Measurements from ENCODE around the gene TBXAS1. TPM values are rescaled to one million over a fixed set of nuclear protein-coding genes. Genes with fewer than 3 reads are reported as not detected.

The TBXAS1 gene
- total RNA-seq, 2 experiments from 2014 or later = 5.5 to 6.0 TPM

- no peaks in the 10 kb centered on the region for H3K4me1 ChIP-seq (ENCODE audit: insufficient read depth, low read length)
- intact Hi-C loops (cut with DNase I, micrococcal nuclease) = no loop called here
- no peaks in the 10 kb centered on the region for H3K27me3 Mint-ChIP-seq
- H3K4me1 Mint-ChIP-seq (ENCODE audit: low read depth) = no peaks in the 10 kb centered on the region
- ATAC-seq (ENCODE audit: poor library complexity) (no peak), DNase-seq (no peak)
- no peaks in the 10 kb centered on the region for H3K27me3 ChIP-seq (ENCODE audit: control insufficient read depth in 1 of 2, insufficient read depth in 2 of 2, low read length in 2 of 2)
- TF ChIP-seq CTCF (IDR thresholded peaks at IDR 0.05) = no peak
- no peak overlapping the region for H3K27ac Mint-ChIP-seq
- H3K9me3 Mint-ChIP-seq = no peaks in the 10 kb centered on the region
- POLR2A ChIA-PET = interaction anchor here (0.9 kb wide), 1 partner anchor 11 kb away, joined by 3 read pairs; no protein-coding TSS in a partner anchor
- H3K4me3 Mint-ChIP-seq = no peak overlapping the region
- H3K36me3 Mint-ChIP-seq (ENCODE audit: low read depth) = peaks cover 70% of the 10 kb centered on the region
- peaks cover 63% of the 10 kb centered on the region for H3K36me3 ChIP-seq (ENCODE audit: insufficient read depth, low read length)
- CTCF ChIA-PET = no interaction called here
- no peak overlapping the region for H3K4me3 ChIP-seq (ENCODE audit: low read length)
- no peak overlapping the region for H3K27ac ChIP-seq (ENCODE audit: low read depth in 1 of 2, low read length in 2 of 2)
- H3K9me3 ChIP-seq (ENCODE audit: control insufficient read depth in 1 of 2, insufficient read depth in 1 of 2, low read length in 2 of 2) = no peaks in the 10 kb centered on the region
Observed at GRCh38 chr7:140023728-140024127, 194.7 kb downstream of the TBXAS1 start.

GRCh38 chr7:140024585-140024984, 195.5 kb downstream of the TBXAS1 start:
- Mint-ChIP-seq H3K27ac (no peak overlapping the region), H3K4me1 (ENCODE audit: low read depth) (peaks cover 2% of the 10 kb centered on the region), H3K4me3 (no peak overlapping the region), H3K27me3 (no peaks in the 10 kb centered on the region), H3K9me3 (no peaks in the 10 kb centered on the region), H3K36me3 (ENCODE audit: low read depth) (peaks cover 78% of the 10 kb centered on the region)
- H3K4me3 ChIP-seq (ENCODE audit: low read length) = no peak overlapping the region
- no peak overlapping the region for H3K27ac ChIP-seq (ENCODE audit: low read depth in 1 of 2, low read length in 2 of 2)
- no peaks in the 10 kb centered on the region for H3K27me3 ChIP-seq (ENCODE audit: control insufficient read depth in 1 of 2, insufficient read depth in 2 of 2, low read length in 2 of 2)
- H3K9me3 ChIP-seq (ENCODE audit: control insufficient read depth in 1 of 2, insufficient read depth in 1 of 2, low read length in 2 of 2) = no peaks in the 10 kb centered on the region
- ChIA-PET POLR2A (no interaction called here), CTCF (no interaction called here)
- TF ChIP-seq CTCF (IDR thresholded peaks at IDR 0.05) = no peak
- ATAC-seq (ENCODE audit: poor library complexity) (no peak), DNase-seq (no peak)
- intact Hi-C loops (cut with DNase I, micrococcal nuclease) = no loop called here
- no peaks in the 10 kb centered on the region for H3K4me1 ChIP-seq (ENCODE audit: insufficient read depth, low read length)
- H3K36me3 ChIP-seq (ENCODE audit: insufficient read depth, low read length) = peaks cover 65% of the 10 kb centered on the region

GRCh38 chr7:140025241-140025640, 196.2 kb downstream of the TBXAS1 start:
- TF ChIP-seq CTCF (IDR thresholded peaks at IDR 0.05) = no peak
- intact Hi-C loops (cut with DNase I, micrococcal nuclease) = no loop called here
- Mint-ChIP-seq H3K27ac (no peak overlapping the region), H3K4me1 (ENCODE audit: low read depth) (peaks cover 7% of the 10 kb centered on the region), H3K27me3 (no peaks in the 10 kb centered on the region), H3K9me3 (no peaks in the 10 kb centered on the region), H3K36me3 (ENCODE audit: low read depth) (peaks cover 85% of the 10 kb centered on the region), H3K4me3 (no peak overlapping the region)
- no peak overlapping the region for H3K4me3 ChIP-seq (ENCODE audit: low read length)
- CTCF ChIA-PET = no interaction called here
- no peaks in the 10 kb centered on the region for H3K4me1 ChIP-seq (ENCODE audit: insufficient read depth, low read length)
- POLR2A ChIA-PET = no interaction called here
- no peak for DNase-seq
- H3K27me3 ChIP-seq (ENCODE audit: control insufficient read depth in 1 of 2, insufficient read depth in 2 of 2, low read length in 2 of 2) = no peaks in the 10 kb centered on the region
- no peaks in the 10 kb centered on the region for H3K9me3 ChIP-seq (ENCODE audit: control insufficient read depth in 1 of 2, insufficient read depth in 1 of 2, low read length in 2 of 2)
- ATAC-seq (ENCODE audit: poor library complexity) = no peak
- no peak overlapping the region for H3K27ac ChIP-seq (ENCODE audit: low read depth in 1 of 2, low read length in 2 of 2)
- peaks cover 65% of the 10 kb centered on the region for H3K36me3 ChIP-seq (ENCODE audit: insufficient read depth, low read length)
